ENCODE measurements around the gene SLC8A1. TPM values are rescaled to one million over a fixed set of nuclear protein-coding genes. Genes with fewer than 3 reads are reported as not detected.

The SLC8A1 gene
- total and polyA plus RNA-seq, 2 donors from 2014 or later: 12.9 to 33.9 TPM

DNA sequence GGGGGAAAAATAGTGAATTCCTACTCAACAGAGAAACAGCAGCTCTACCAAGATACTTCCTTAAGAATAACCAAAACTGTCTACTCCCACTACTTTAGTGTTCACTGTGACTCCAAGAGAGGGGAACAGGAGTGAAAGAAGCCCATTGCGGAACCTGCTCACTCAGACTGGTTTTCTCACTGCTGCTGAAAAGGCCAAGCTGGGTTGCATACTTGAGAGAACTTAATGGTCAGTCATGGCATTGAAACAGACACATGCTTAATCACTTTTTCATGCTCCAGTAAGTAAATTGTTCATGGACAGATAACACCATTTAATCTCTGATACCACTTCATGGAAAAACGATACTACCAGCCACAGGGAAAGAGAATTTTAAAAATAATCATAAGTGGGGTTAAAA is 35.7 kb upstream of the SLC8A1 start:
- Histone ChIP-seq H3K4me1 (ENCODE audit: control insufficient read depth in 2 of 3, insufficient read depth in 2 of 3, low read depth in 1 of 3, low read length in 3 of 3) (peaks cover 4 to 17% (median 10%) of the 10 kb centered on the region in 3 donors), H3K27ac (ENCODE audit: low read depth in 2 of 2, low read length in 2 of 2) (no peak overlapping the region), H3K4me3 (ENCODE audit: low read length in 3 of 3) (no peak overlapping the region), H3K36me3 (ENCODE audit: control insufficient read depth in 2 of 3, insufficient read depth in 3 of 3, low read length in 3 of 3) (no peaks in the 10 kb centered on the region), H3K9me3 (ENCODE audit: control insufficient read depth in 2 of 3, insufficient read depth in 1 of 3, low read length in 3 of 3) (no peaks in the 10 kb centered on the region), H3K27me3 (ENCODE audit: control insufficient read depth, insufficient read depth, low read length) (no peaks in the 10 kb centered on the region), H3K9ac (ENCODE audit: low read length in 3 of 3) (no peak overlapping the region)
- FAIRE-seq (no peak), DNase-seq (peak in 4 of 5 donors; percentile 33 to 72 (median 56))
- TF ChIP-seq, protein P1, sequence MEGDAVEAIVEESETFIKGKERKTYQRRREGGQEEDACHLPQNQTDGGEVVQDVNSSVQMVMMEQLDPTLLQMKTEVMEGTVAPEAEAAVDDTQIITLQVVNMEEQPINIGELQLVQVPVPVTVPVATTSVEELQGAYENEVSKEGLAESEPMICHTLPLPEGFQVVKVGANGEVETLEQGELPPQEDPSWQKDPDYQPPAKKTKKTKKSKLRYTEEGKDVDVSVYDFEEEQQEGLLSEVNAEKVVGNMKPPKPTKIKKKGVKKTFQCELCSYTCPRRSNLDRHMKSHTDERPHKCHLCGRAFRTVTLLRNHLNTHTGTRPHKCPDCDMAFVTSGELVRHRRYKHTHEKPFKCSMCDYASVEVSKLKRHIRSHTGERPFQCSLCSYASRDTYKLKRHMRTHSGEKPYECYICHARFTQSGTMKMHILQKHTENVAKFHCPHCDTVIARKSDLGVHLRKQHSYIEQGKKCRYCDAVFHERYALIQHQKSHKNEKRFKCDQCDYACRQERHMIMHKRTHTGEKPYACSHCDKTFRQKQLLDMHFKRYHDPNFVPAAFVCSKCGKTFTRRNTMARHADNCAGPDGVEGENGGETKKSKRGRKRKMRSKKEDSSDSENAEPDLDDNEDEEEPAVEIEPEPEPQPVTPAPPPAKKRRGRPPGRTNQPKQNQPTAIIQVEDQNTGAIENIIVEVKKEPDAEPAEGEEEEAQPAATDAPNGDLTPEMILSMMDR (IDR thresholded peaks at IDR 0.05; ENCODE audit: borderline replicate concordance, extremely low read depth, insufficient read depth): no peak
- intact Hi-C loops (cut with DNase I): no loop called here

DNA sequence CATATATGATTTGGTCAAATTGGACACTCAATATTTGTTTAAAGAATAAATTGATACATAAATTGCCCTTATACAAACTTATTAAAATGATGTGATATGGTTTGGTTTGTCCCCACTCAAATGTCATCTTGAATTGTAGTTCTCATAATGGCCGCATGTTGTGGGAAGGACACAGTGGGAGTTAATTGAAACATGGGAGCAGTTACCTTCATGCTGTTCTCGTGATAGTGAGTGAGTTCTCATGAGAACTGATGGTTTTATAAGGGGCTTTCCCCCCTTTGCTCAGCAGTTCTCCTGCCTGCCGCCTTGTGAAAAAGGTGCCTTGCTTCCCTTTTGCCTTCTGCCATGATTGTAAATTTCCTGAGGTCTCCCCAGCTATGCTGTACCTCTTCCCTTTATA is 34.0 kb upstream of the SLC8A1 start:
- intact Hi-C loops (cut with DNase I): no loop called here
- Histone ChIP-seq H3K4me3 (ENCODE audit: low read length in 3 of 3) (no peak overlapping the region), H3K27me3 (ENCODE audit: control insufficient read depth, insufficient read depth, low read length) (no peaks in the 10 kb centered on the region), H3K27ac (ENCODE audit: low read depth in 2 of 2, low read length in 2 of 2) (no peak overlapping the region), H3K36me3 (ENCODE audit: control insufficient read depth in 2 of 3, insufficient read depth in 3 of 3, low read length in 3 of 3) (no peaks in the 10 kb centered on the region), H3K4me1 (ENCODE audit: control insufficient read depth in 2 of 3, insufficient read depth in 2 of 3, low read depth in 1 of 3, low read length in 3 of 3) (peaks cover 4 to 17% (median 10%) of the 10 kb centered on the region in 3 donors), H3K9ac (ENCODE audit: low read length in 3 of 3) (no peak overlapping the region), H3K9me3 (ENCODE audit: control insufficient read depth in 2 of 3, insufficient read depth in 1 of 3, low read length in 3 of 3) (no peaks in the 10 kb centered on the region)
- DNase-seq (no peak), FAIRE-seq (no peak)
- TF ChIP-seq, protein P1 (IDR thresholded peaks at IDR 0.05; ENCODE audit: borderline replicate concordance, extremely low read depth, insufficient read depth): no peak

DNA sequence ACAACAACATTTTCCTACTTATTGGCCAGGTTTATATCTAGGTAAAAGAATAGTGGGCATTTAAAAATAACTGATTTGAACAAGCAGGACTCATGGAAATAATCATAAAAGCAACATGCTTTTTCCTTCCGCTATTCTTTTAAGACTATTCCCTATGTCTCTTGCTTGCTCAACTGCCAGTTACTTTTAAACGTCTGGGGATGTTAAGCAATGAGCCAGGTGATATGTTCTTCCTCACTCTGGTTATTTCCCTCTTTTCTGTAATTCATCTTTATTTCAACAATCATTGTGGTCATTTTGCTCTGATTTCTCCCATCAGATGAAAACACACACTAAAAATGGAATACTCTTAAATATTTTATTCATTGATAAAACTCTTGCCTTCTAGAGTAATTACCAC is 33.4 kb upstream of the SLC8A1 start:
- intact Hi-C loops (cut with DNase I): no loop called here

More for the DNA sequence above, 33.4 kb upstream of the SLC8A1 start:
- TF ChIP-seq, protein P1 (IDR thresholded peaks at IDR 0.05; ENCODE audit: borderline replicate concordance, extremely low read depth, insufficient read depth): no peak
- no peak for FAIRE-seq
- Histone ChIP-seq H3K36me3 (ENCODE audit: control insufficient read depth in 2 of 3, insufficient read depth in 3 of 3, low read length in 3 of 3) (no peaks in the 10 kb centered on the region), H3K4me3 (ENCODE audit: low read length in 3 of 3) (no peak overlapping the region), H3K27me3 (ENCODE audit: control insufficient read depth, insufficient read depth, low read length) (no peaks in the 10 kb centered on the region), H3K9ac (ENCODE audit: low read length in 3 of 3) (no peak overlapping the region), H3K9me3 (ENCODE audit: control insufficient read depth in 2 of 3, insufficient read depth in 1 of 3, low read length in 3 of 3) (no peaks in the 10 kb centered on the region), H3K27ac (ENCODE audit: low read depth in 2 of 2, low read length in 2 of 2) (no peak overlapping the region), H3K4me1 (ENCODE audit: control insufficient read depth in 2 of 3, insufficient read depth in 2 of 3, low read depth in 1 of 3, low read length in 3 of 3) (peaks cover 4 to 17% (median 10%) of the 10 kb centered on the region in 3 donors)
- DNase-seq: no peak

Measured in kidney (tissue), 14 donors.